Neutrophil (primary cell): ENCODE results near the gene ATP2B3.

ENCODE experiments used
- H3K27ac ChIP-seq: fragments of 200-600 bp; sonication (generic); 2 replicates; pipeline ENCODE4 v1.5.1; 2016; ENCODE audit warnings: mild to moderate bottlenecking, moderate library complexity
- H3K27me3 ChIP-seq: fragments of 200-600 bp; sonication (generic); 2 replicates; pipeline ENCODE4 v1.6.0; 2016; ENCODE audit warnings: mild to moderate bottlenecking
- H3K36me3 ChIP-seq: fragments of 200-600 bp; sonication (generic); 2 replicates; pipeline ENCODE4 v1.5.1; 2017
- H3K4me1 ChIP-seq, 2 experiments: fragments of 200-600 bp in 1 of 2; sonication (generic) in 1 of 2; 1 replicate in 1 of 2; 2 replicates in 1 of 2; pipeline versions ENCODE4 v1.5.1 to v1.6.1; 2013 to 2016; ENCODE audit warnings: low read depth in 1 of 2, low read length in 1 of 2, mild to moderate bottlenecking in 1 of 2, moderate library complexity in 1 of 2; ENCODE audit not compliant: control insufficient read depth in 1 of 2, insufficient read depth in 1 of 2
- H3K4me3 ChIP-seq, 2 experiments: fragments of 200-600 bp in 1 of 2; sonication (generic) in 1 of 2; 1 replicate in 1 of 2; 2 replicates in 1 of 2; pipeline ENCODE4 v1.5.1; 2013 to 2016; ENCODE audit warnings: low read depth in 1 of 2, low read length in 1 of 2, mild to moderate bottlenecking in 1 of 2, moderate library complexity in 1 of 2
- H3K9me3 ChIP-seq: fragments of 200-600 bp; sonication (generic); 2 replicates; pipeline ENCODE4 v1.5.1; 2016
- CTCF ChIP-seq: fragments of 200-600 bp; sonication (generic); IDR thresholded peaks from 2 replicates; pipeline ENCODE4 v1.5.1; 2016; ENCODE audit warnings: antibody characterized with exemption

Gene ATP2B3

GRCh38 chrX:153525451-153525850 is 8.0 kb downstream of the ATP2B3 start:
- Histone ChIP-seq H3K27ac (no peak overlapping the region), H3K9me3 (no peaks in the 10 kb centered on the region), H3K27me3 (peaks cover 22% of the 10 kb centered on the region), H3K36me3 (no peaks in the 10 kb centered on the region), H3K4me3 (no peak overlapping the region), H3K4me1 (no peaks in the 10 kb centered on the region)
- TF ChIP-seq CTCF: no peak

- Histone ChIP-seq H3K36me3 (no peaks in the 10 kb centered on the region), H3K9me3 (no peaks in the 10 kb centered on the region), H3K4me3 (no peak overlapping the region), H3K4me1 (no peaks in the 10 kb centered on the region), H3K27ac (no peak overlapping the region), H3K27me3 (peaks cover 16% of the 10 kb centered on the region)
- TF ChIP-seq CTCF: no peak
These were observed 8.6 kb downstream of the ATP2B3 start for GRCh38 chrX:153526042-153526441.

GRCh38 chrX:153526801-153527200 is 9.4 kb downstream of the ATP2B3 start:
- Histone ChIP-seq H3K27ac (no peak overlapping the region), H3K36me3 (no peaks in the 10 kb centered on the region), H3K9me3 (no peaks in the 10 kb centered on the region), H3K4me3 (no peak overlapping the region), H3K4me1 (no peaks in the 10 kb centered on the region), H3K27me3 (peaks cover 8% of the 10 kb centered on the region)
- TF ChIP-seq CTCF: no peak

- TF ChIP-seq CTCF: no peak
- no peaks in the 10 kb centered on the region for H3K4me1 ChIP-seq
- H3K27ac ChIP-seq: no peak overlapping the region
- peaks cover 4% of the 10 kb centered on the region for H3K27me3 ChIP-seq
- no peaks in the 10 kb centered on the region for H3K9me3 ChIP-seq
- H3K4me3 ChIP-seq: no peak overlapping the region
- H3K36me3 ChIP-seq: no peaks in the 10 kb centered on the region
These were observed 9.8 kb downstream of the ATP2B3 start for GRCh38 chrX:153527208-153527607.

GRCh38 chrX:153530411-153531129 is 13.1 kb downstream of the ATP2B3 start:
- Histone ChIP-seq H3K4me3 (no peak overlapping the region), H3K4me1 (no peaks in the 10 kb centered on the region), H3K9me3 (no peaks in the 10 kb centered on the region), H3K36me3 (no peaks in the 10 kb centered on the region), H3K27ac (no peak overlapping the region), H3K27me3 (no peaks in the 10 kb centered on the region)
- TF ChIP-seq CTCF: no peak
